Sigmoid colon (tissue), 3 donors: ENCODE data around the gene ADAM23.

Experiments used
- CTCF ChIP-seq, 4 experiments: fragments of 450-650 bp in 3 of 4; fragments of 200-600 bp in 1 of 4; IDR thresholded peaks; one replicate each; pipeline ENCODE4 v1.5.1; 2016 to 2019; ENCODE audit warnings: antibody characterized with exemption in 4 of 4, mild to moderate bottlenecking in 3 of 4, moderate library complexity in 2 of 4
- POLR2A ChIP-seq, 2 donors: fragments of 450-650 bp; IDR thresholded peaks; one replicate each; pipeline ENCODE4 v1.6.1; 2016; ENCODE audit warnings: antibody characterized with exemption in 2 of 2, mild to moderate bottlenecking in 2 of 2, moderate library complexity in 2 of 2

GRCh38 chr2:206423147-206423546 is 20.2 kb upstream of the ADAM23 start:
- TF ChIP-seq POLR2A (IDR thresholded peaks at IDR 0.05) (no peak), CTCF (IDR thresholded peaks at IDR 0.05) (no peak)
